ENCODE measurements around the gene PNMA1.

PNMA1 gene

DNA sequence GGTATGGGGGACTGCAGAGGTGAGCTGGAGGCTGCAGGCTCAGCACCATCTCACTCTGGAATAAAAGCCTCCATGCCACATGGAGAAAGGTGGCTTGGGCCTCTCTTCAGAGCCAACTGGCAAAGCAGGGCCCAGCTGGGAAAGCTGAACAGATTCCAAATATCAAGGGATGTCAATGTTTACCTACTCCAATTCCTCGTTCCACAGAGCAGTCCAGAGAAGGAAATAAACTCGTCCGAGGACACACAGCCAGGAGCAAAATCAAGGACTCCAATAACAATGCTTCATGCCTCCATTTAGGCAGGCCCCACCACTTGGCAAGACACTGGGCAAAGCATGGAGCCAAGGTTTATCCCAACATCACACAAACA, 36.3 kb upstream of the PNMA1 start:
- no peak for DNase-seq

DNA sequence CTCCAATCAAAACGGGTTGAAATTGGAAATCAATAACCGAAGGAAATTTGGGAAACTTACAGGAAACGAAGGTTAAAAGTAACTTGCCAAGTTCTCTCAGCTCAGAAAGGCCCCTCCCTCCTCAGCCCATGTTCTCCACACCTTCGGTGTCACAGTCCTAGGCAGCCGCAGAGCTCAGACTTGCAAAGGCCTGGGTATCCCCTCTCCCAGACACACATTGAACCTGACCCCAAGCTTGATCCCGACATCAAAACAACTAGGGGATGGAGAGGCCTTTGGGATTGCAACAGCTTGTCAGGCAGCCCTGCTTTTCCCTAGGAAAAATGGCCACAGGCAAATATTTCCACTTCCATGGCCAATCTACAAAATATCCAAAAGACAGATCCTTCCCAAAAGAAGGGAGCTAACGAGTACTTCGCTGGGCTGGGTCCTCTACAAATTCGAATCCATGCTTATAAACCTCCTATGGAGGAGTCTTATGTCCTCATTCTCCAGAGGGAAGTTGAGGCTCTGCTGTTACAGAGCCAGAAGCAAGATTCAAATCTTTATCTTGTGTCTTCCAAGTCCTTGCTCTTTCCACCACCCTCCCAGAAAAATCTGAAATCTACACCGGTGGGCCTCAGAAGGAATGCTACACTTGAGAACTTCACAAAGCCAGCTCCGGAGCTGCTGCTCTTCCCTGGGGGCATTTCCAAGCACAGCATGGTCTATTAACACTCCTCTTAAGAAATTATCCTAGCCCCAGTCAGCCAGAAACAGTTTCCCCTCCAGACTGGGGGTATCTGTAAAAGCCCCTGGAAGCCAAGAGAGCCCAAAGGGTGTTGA, 35.7 kb upstream of the PNMA1 start:
- DNase-seq = no peak

DNA sequence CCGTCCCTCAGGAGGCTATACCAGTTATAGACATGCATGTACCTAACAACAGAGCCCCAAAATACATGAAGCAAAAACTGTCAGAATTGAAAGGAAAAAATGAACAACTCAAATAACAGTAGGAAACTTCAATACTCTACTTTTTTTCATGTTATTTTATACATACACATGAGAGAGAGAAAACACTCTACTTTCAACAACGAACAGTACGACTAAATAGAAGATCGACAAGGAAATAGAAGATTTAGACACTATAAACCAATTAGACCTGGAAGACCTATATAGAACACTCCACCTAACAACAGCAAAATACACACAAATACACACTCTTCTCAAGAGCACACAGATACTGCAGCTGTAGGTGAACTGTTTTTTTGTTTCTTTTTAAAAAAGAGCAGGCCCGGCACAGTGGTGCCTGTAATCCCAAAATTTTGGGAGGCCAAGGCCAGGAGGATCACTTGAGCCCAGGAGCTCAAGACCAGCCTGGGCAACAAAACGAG, 34.7 kb upstream of the PNMA1 start:
- no peak for DNase-seq

DNA sequence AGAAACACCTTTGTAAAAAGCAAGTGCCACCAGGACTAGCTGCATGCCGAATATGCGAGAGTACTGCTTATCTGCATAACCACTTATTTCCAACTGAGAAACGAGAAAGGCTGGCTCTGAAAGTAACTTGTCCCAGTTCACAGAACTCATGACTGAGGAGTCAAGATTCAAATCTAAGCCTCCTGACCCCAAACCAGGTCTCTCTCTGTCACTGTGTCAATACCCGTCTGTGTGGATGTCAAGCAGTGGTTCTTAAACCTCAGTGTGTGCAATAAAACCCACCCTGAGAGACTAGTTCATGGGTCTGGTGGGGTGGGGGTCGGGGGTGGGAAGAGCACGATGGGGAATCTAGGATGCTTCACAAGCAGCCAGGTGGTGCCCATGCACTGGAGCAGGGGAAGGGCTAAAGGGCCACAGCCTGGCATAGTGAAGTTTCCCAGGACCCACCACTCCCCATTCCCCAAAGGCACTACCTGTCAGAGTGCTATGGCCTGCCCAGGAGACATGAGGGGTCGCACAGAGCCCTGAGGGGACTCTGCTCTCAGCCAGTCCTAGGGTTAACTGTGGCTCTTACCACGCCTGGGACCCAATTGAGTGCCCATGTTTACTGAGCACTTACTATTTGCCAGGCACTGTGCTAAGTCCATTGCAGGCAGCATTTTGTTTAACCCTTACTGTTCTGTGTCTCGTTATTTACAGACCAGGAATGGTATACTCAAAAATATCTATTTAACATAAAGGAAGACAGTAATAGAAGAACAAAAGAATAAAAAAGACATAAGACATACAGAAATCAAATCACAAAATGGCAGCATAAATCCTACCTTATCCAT, 33.4 kb upstream of the PNMA1 start:
- DNase-seq = no peak

DNA sequence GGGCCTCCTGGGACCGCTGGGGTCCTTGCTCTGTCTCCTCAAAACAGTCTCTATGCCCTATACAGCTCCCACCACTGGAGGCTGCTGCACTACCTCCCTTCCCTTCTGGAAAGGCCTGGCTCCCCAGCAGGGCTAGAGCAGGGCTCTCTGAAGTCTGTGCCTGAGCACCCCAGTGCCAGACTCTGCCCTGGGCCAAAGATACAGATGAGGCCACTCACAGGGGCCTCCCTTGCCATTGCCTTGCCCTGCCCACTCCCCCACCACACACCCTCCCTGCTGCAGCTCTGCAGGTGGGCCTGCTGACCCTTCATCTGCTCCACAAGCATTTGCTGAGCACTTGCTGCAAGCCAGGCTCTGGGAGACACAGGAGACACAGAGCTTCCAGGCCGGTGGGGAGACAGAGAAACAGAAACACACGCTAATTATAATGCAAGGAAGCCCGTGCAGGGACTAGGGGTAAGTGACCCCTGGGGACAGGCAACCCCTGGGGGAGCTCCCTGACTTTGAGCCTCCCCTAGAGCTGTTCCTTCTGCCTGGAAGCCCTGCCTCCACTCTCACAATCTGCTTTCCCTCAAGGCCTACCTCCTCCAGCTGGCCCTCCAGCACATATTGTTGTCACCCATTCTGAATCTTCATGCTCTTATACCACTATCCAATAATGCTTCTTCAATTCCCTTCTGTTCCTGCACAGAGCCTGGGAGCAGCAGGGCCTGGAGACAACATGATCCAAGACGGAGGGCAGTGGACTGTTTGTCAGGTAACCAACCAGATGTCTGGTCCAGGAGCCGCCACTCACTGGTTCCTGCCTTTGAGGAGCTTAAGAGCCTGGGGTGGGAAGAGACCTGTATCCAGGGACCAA, 32.6 kb upstream of the PNMA1 start:
- no peak for DNase-seq

DNA sequence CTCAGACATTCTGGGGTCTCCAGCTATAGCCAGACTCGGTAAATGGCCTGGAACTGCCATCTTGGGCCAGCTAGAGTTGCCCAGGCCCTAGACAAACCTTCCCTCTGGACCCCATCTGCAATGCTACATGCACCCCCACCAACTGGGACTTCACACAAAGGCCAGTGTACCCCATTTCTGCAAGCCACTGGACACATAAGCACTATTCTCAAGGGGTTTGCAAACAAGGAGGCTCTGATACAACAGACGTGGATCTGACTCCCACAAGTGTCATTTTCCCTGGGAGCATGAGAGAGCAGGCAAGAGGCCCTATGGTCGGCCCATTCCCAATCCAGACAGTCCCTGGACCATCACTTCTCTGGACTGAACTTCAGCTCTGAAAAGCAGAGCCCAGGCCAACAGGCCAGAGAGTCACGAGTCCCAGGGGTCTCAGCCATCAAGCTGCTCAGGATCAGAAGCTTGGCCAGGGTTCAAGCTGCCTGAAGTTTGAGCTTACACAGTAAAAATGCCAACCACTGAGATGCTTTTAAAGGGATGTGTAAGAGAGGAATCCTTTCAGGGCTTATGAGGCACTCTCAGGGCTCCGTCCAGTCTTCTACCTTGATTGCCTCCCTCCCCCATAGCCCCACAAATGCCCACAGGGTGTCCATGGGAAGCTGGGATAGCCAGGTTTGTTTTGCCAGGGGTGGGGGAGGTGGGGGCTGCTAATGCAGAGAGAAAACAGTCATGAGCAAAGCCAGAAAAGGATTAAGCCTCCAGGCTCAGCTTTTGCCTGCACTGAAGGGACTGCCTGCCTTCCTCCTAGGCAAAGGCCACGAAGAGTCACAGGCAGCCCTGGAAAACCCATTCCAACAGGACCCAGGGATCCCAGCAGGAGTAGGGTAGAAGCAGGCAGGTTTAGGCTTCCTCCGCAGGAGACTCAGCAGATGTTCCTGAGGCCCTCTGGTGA, 31.7 kb upstream of the PNMA1 start:
- no peak for DNase-seq

DNA sequence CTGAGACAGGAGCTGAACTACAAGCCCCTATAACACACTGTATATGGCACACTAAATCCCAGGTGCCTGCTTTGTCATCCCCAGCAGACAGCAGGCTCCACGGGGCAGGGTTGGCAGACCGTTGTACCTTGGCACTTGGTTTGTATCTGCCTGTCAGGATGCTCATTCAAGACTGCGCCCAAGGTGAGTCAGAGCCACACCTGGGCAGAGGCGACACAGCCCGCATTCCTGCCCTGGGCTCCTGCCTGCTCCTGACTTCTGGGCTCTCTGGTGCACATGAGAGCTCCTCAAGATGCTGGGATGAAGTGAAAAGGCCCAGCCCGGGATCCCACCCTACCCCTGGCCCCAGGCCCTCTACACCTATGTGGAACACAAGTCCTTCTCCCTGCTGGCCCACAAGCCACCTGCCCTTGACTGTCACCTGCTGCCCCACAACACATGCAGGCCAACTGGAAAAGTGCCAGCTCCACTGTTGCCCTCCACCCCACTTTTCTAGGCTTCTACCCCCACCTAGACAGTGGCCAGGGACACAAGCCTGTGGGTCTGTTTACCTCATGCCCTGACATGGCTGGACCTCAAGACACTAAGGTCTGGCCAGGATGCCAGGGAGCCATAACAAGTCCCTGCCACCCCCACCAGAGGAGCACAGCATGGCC, 30.8 kb upstream of the PNMA1 start:
- DNase-seq = no peak

DNA sequence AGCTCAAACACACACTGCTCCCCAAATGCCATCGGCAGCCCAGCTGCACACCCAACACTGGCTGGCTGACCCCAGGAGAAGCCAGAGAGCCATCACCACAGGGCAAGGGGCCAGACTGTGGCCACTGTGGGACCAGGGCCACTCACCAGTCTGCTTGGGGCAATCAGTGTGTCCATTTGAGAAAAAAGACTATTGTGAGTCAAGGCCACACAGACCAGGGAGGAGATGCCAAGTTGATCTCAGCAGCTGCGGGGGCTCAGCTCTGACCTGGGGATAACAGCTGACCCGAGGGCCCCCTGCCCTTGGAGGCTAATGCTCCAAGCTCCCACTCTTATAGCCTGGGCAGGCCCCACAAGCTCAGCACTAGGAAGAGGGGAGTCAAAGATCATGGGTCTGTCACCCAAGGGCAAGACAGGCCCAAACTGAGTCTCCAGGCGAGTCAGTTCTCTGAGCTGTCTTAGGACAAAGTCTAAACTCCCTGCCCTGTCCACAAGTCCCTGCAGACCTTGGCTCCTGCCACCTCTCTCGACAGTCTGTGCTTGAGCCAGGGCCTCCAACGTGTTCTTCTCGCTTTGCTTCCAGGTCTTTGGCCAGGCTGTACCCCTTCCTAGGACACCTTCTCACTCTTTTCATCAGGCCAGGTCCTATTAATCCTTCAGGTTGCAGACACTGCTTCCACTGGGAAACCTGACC, 30.1 kb upstream of the PNMA1 start:
- no peak for DNase-seq

DNA sequence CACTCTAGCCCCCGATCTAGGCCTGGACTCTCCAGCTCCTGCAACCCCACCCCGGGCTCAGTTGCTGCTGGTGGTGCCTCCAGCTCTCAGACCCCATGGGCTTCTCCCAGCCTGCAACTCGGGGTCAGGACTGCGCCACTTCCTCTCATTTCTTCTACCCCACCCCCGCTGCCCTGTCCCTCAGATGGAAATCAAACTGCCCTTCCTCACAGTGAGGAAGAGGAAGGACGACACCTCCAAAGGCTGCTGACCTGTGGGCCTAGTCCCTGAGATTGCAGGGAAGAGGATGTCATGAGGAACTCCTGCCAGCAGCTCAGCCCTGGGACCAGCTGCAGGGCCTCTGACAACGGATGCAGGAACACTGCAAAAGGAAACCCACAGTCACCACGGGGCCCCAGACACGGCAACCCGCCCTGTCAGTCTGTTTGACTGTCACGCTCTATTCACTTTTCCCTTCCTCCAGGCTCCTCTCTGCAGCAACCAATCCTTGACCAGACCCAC, 29.3 kb upstream of the PNMA1 start:
- peak in 2 of 4 experiments; percentile 33 to 38 for DNase-seq

DNA sequence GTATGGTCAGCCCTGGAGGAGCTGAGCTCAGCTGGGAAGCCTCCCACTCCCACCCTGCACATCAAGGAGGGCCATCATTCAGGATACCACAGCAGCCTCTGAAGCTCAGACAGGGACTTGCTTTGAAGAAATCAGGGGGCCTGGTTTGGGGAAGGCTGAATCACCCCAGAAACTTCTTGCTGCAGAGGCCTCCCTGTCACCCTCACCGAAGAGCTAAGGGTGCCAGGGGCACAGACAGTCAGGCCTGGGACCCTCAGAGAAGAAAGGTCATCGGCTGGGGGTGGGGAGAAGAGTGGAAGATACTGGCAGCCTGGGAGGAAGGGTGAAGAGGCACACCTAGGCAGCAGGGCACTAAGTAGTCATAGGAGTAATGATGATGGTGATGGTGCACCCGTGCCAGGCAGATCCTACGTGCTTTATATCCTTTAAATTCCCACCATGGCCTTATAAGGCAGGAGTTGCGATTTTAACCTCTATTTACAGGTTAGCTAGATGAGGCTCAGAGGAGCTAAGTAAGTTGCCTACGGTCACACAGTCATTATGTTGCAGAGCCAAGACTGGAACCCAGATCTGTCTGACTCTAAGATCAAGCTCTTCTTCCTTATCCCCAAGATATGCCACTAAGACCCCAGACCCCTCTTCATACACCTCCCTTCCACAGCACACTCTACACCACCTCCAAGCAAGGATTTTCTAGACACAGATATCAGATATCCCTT, 28.5 kb upstream of the PNMA1 start:
- DNase-seq = no peak

DNA sequence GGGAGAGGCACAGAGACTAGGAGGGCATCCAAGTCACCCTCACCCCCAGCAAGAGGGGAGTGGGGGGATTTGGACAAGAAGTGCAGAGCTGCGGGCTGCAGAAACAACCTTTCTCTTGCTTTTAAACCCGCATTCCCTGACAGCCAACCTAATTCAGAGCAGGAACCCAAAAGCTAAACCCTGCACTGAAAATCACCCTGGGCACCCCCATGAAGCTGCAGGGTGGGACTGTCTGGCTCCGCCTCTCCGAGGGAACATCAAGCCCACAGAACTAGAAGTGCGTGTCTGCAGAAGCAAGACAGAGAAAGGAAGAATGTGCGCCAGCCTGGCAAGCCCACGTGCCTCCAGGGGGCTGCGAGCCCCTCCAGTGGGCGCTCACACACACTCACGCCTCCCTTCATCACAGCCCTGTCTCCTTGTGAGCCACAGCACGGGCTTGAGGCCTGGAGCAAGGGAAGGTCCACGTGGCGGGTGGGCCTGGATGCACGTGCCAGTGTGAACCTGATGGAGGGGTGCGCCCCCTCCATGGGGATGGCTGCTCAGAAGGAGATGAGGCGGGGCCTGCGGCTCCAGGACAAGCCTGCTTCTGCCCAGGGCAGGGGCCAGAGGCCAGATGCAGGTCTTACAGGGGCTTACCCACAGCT, 27.8 kb upstream of the PNMA1 start:
- DNase-seq = no peak

DNA sequence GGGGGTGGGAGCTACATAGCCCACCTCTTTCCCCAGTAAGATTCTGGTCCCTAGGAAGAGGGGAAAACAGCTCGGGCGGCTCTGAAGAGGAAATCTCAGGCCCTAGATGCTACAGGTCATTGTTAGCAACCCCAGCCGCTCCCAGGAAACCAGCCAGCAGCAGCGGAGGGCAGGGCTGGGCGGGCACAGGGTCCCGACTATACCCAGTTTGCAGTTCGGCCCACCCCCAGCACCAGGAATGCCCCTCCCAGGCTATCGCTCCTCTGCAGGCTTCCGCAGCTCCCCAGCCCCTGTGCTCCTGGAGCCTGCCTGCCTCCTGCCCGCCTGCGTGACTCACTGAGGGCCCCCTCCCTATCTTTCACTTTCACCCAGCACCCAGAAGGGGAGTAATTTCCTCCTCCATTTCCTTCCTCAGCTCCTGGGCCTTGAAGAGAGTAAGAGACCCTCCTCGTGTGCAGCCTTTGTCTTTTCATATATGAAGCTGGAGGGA, 27.2 kb upstream of the PNMA1 start:
- peak in 3 of 4 experiments; percentile 24 to 44 (median 26) for DNase-seq

DNA sequence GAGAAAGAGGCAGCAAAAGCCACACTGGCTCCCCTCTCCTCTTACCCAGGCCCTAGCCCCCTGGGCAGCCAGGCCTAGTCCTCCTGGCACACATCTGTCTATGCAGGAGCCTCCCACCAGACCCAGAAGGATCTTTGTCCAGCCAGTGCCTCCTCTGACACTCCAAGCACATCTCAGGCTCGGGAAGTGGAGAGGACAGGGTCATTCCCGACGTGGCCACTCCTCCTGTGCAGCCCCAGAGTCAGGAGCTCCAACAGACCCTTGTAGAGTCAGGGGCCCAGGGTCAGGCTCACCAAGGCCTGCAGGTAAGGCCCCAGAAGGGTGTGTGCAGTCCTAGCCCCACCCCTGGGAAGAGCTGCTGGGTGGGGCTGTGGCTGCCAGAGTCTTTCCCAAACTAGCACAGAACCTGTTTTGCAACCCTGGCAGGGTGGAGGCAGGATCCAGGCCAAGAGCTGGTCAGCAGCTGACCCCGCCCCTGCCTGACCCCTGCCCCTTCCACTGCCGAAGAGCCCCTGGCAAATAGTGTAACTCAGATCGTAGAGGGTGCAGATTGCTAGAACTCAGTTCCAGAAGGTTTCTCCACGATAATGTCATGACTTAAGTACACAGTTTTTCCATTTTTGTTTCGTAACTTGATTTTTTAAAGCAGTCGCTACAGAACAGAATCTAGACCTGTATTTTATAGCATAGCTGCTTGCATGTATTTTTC, 26.6 kb upstream of the PNMA1 start:
- DNase-seq = no peak

DNA sequence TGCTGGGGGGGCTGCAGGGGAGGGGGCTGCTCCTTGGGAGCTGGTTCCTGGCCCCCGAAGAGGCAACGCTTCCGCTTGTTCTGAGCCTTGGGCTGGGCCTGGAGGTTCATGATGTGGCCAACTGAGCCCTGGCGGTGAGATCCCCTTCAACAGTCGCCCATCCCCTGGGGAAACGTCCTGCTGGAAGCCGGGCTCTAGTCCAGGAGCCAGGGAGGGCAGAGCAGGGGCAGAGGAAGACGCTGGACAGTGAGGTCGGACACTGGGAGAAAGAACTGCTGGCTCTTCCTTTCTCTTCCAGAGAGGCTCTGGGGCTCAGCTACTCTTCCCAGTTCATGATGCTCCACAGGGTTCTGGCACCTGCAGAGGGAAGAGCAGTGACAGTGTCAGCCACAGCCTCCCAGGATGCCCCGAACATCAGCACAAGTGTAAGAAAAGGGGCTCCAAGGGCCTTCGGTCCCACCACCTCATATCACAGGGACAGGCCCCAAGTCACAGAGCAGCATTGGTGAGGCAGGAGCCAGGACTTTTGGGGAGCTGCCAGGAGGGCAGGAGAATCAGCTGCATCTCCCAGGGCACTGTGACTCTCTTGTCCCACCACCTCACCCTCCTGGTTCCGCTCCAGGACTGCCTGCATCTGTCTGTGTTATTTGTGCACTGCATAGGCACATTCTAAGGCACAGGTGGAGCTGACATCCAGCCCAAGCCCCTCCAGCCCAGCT, 25.9 kb upstream of the PNMA1 start:
- DNase-seq = no peak

DNA sequence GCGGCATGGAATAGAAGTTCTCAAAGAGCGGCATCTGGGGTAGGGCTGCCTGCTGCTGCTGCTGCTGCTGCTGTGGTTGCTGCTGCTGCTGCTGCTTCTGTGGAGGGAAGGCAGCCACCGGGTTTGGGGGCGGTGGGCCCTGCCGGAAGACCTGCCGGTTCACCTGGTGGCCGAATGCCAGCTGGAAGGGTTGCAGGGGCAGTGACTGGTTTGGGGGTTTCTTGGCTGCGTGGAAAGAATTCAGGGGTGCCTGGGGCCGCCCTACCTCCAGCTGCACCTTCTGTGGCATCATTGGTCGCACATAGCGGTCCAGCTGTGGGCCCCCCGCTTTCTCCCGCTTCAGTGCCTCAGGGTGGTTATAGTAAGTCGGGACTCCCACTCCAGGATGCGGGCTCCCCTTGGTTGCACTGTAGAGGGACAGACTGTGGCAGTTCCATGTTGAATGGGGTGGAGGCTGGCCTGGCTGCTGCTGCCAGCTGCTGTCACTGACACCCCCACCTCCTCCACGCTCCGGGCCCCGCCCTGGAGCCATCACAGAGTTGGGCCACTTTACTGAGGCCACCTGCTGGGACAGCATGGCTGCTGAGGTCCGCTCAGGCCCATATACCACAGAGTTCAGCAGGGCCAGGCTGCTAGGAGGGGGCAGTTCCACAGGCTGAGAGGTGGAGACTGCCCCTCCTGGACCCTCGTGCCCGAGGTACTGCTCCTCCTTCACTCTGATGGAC, 25.2 kb upstream of the PNMA1 start:
- no peak for DNase-seq

DNA sequence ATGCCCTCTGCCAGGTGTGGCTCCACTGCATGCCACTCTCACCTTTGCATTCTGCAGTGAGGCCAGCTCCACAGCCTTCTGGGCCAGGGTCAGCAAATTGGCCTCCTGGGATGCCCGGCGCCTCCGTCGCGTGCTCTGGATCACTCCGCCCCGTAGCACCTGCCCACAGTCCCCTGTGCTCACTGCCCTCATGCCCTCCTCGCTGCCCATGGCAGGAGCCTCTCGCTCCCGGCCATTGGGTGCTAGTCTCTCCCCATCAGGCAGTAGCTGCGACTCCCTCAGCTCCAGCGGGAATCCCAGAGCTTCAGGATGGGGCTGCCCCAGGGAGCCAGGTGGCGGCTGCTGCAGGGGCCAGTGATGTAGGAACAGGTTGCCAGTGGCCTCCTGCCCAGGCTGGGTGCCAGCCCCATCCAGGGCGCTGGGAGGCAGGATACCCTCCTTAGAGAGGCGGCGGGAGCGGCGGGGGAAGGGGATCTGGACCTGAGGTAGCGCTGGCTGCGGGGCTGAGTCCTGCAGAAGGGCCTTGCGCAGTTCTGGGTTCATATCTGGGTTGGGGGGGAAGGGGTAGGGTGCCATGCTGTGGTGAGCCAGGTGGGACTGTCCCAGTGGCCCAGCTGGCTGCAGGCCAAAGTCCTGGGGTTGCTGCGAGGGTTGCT, 24.5 kb upstream of the PNMA1 start:
- DNase-seq = no peak

Data from activated naive CD4-positive, alpha-beta T cell (primary cell).